Lung (tissue), 12 donors: ENCODE results near the gene H2AZ2. TPM values are rescaled to one million over a fixed set of nuclear protein-coding genes. Genes with fewer than 3 reads are reported as not detected.

Experiments used
- ATAC-seq: fragments of 200-7000 bp; cut with Tn5 transposase; one replicate; pipeline ENCODE4 v1.9.1; 2020; ENCODE audit warnings: moderate number of reproducible peaks; ENCODE audit not compliant: insufficient read depth, low FRiP score
- DNase-seq, 3 donors: peaks; one replicate each; pipeline ENCODE4 v3.0.0-alpha.2; 2013 to 2017
- H3K27ac ChIP-seq, 2 donors: one replicate each; pipeline ENCODE4 v1.5.1; 2013; ENCODE audit warnings: mild to moderate bottlenecking in 2 of 2, moderate library complexity in 2 of 2, control low read depth in 1 of 2, inconsistent platforms in 1 of 2, low read depth in 1 of 2, low read length in 1 of 2
- H3K27me3 ChIP-seq, 3 donors: one replicate each; pipeline ENCODE4 v1.5.1; 2013; ENCODE audit warnings: low read length in 2 of 3; ENCODE audit not compliant: control insufficient read depth in 3 of 3, insufficient read depth in 3 of 3
- H3K36me3 ChIP-seq, 4 donors: one replicate each; pipeline ENCODE4 v1.5.1; 2013; ENCODE audit warnings: low read length in 4 of 4, mild to moderate bottlenecking in 1 of 4, moderate library complexity in 1 of 4; ENCODE audit not compliant: control insufficient read depth in 4 of 4, insufficient read depth in 4 of 4
- H3K4me1 ChIP-seq, 5 donors: one replicate each; pipeline ENCODE4 v1.5.1; 2013; ENCODE audit warnings: low read length in 5 of 5, mild to moderate bottlenecking in 2 of 5, moderate library complexity in 1 of 5; ENCODE audit not compliant: control insufficient read depth in 5 of 5, insufficient read depth in 5 of 5
- H3K4me3 ChIP-seq: one replicate; pipeline ENCODE4 v1.5.1; 2013; ENCODE audit warnings: mild to moderate bottlenecking, control low read depth, moderate library complexity
- H3K9ac ChIP-seq, 2 donors: one replicate each; pipeline ENCODE4 v1.5.1; 2013; ENCODE audit warnings: low read length in 2 of 2, control low read depth in 1 of 2; ENCODE audit not compliant: insufficient read depth in 1 of 2
- H3K9me3 ChIP-seq, 4 donors: one replicate each; pipeline ENCODE4 v1.5.1; 2013; ENCODE audit warnings: low read length in 3 of 4, mild to moderate bottlenecking in 1 of 4, moderate library complexity in 1 of 4; ENCODE audit not compliant: control insufficient read depth in 4 of 4, insufficient read depth in 3 of 4
- WGBS, 2 donors: extraction: QIAGEN DNeasy Blood & Tissue Kit; methylation state at CpG; one replicate each; pipeline ENCODE4 v1.1.7; 2013; 5-methylcytosine and 5-hydroxymethylcytosine counted together
- polyA plus RNA-seq, 2 donors: library from polyadenylated mRNA; stranded (reverse); fragments of 200-250 nt; gene quantifications; one replicate each; pipeline ENCODE4 v1.2.1, GENCODE V29; 2013
- total RNA-seq, 2 donors: library from RNA; depleted of rRNA in 1 of 2; stranded (reverse); fragments of >200 nt in 1 of 2; gene quantifications; one replicate each; pipeline ENCODE4 v1.2.1, GENCODE V29; 2014 to 2021
- TF ChIP-seq, protein P1 (sequence below): IDR thresholded peaks from 2 replicates; pipeline ENCODE4 v1.5.1; 2012; ENCODE audit warnings: mild to moderate bottlenecking; ENCODE audit errors: control extremely low read depth, extremely low read depth
- donor health status: control.
- donor health status: control.
- donor health status: Bipolar disorder and iron deficiency.
- donor health status: healthy.
- donor health status: DM: yes; HTN: yes; CAD: no.

H2AZ2 gene
- total and polyA plus RNA-seq, 4 donors = 81.0 to 202 (median 111) TPM

DNA sequence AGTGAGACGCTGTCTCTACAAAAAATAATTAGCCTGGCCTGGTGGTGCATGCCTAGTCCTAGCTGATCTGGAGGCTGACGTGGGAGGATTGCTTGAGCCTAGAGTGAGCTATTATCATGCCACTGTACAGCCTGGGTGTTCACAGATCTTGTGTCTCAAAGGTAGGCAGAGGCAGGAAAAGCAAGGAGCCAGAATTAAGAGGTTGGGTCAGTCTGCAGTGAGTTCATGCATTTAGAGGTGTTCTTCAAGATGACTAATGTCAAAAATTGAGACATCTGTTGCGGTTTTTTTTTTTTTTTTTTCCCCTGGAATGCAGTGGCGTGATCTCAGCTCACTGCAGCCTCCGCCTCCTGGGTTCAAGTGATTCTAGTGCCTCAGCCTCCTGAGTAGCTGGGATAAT, 46.0 kb downstream of the H2AZ2 start:
- peaks cover 28 to 45% (median 38%) of the 10 kb centered on the region in 4 donors for H3K36me3 ChIP-seq
- 85 to 88% methylated on average over 5 of the region's 5 CpGs for whole genome bisulfite sequencing, 2 donors

DNA sequence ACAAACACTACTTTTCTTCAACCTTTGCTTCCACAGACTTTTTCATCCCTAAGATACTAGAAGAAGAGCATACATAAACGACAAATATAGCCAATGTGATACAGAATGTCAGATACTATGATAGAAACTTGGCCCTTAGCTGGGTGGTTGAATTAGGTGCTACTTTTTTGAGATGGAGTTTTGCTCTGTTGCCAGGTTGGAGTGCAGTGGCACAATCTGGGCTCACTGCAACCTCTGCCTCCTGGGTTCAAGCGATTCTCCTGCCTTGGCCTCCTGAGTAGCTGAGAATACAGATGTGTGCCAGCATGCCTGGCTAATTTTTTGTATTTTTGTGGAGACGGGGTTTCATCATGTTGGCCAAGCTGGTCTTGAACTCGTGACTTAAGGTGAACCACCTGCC, 47.9 kb downstream of the H2AZ2 start:
- TF ChIP-seq, protein P1, sequence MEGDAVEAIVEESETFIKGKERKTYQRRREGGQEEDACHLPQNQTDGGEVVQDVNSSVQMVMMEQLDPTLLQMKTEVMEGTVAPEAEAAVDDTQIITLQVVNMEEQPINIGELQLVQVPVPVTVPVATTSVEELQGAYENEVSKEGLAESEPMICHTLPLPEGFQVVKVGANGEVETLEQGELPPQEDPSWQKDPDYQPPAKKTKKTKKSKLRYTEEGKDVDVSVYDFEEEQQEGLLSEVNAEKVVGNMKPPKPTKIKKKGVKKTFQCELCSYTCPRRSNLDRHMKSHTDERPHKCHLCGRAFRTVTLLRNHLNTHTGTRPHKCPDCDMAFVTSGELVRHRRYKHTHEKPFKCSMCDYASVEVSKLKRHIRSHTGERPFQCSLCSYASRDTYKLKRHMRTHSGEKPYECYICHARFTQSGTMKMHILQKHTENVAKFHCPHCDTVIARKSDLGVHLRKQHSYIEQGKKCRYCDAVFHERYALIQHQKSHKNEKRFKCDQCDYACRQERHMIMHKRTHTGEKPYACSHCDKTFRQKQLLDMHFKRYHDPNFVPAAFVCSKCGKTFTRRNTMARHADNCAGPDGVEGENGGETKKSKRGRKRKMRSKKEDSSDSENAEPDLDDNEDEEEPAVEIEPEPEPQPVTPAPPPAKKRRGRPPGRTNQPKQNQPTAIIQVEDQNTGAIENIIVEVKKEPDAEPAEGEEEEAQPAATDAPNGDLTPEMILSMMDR = no peak
- DNase-seq = no peak
- Histone ChIP-seq H3K9ac (no peak overlapping the region), H3K27ac (no peak overlapping the region), H3K36me3 (peaks cover 28 to 45% (median 36%) of the 10 kb centered on the region in 4 donors), H3K27me3 (no peaks in the 10 kb centered on the region), H3K9me3 (no peaks in the 10 kb centered on the region), H3K4me3 (no peak overlapping the region), H3K4me1 (peaks cover 3 to 13% (median 9%) of the 10 kb centered on the region in 5 donors)
- no peak for ATAC-seq
- 72 to 76% methylated on average over 4 of the region's 4 CpGs for WGBS, 2 donors

More for the DNA sequence above, 46.0 kb downstream of the H2AZ2 start:
- Histone ChIP-seq H3K4me3 (no peak overlapping the region), H3K9ac (no peak overlapping the region), H3K4me1 (peaks cover 3 to 13% (median 9%) of the 10 kb centered on the region in 5 donors), H3K9me3 (no peaks in the 10 kb centered on the region), H3K27ac (peak overlapping the region in 1 of 2 donors; percentile 47), H3K27me3 (no peaks in the 10 kb centered on the region)
- DNase-seq (no peak), ATAC-seq (no peak)
- TF ChIP-seq, protein P1 = no peak

DNA sequence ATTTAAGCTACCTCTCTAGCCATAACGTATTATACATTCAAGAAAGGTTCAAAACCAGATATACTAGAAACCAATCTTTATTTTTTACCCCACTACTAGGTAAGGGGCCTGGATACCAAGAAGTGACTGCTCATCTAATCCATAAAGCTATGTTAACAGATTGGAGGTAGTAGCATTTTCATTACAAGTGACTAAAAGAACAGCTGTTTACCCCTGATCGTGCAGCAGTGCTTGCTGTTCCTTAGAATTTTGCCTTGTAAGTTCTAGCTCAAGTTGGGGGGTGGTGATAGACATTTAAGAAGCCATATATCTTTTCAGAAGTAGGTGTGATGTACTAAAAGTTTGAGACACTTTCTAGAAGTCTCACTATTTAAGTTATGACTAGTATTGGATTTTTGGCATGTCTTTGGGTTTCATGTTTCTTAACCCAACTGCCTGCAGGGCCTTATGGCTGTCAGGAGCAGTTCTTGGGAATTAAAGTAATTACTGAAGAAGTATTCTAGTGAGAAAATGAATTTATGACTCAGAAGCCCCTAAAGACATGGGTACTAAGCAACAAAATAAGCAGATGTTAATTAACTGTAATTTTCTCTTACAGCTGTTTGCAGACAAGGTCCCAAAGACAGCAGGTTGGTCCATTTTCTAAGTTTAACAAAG, 49.1 kb downstream of the H2AZ2 start:
- ATAC-seq = no peak
- H3K9ac ChIP-seq = peak overlapping the region; percentile 36 to 94
- no peak overlapping the region for H3K27ac ChIP-seq
- 16 to 33% methylated on average over 2 of the region's 2 CpGs for WGBS, 2 donors
- peaks cover 3 to 13% (median 9%) of the 10 kb centered on the region in 5 donors for H3K4me1 ChIP-seq
- TF ChIP-seq, protein P1 = no peak
- H3K36me3 ChIP-seq = peaks cover 28 to 42% (median 33%) of the 10 kb centered on the region in 4 donors
- no peaks in the 10 kb centered on the region for H3K9me3 ChIP-seq
- H3K27me3 ChIP-seq = no peaks in the 10 kb centered on the region
- DNase-seq = no peak
- H3K4me3 ChIP-seq = no peak overlapping the region
